Thyroid gland (tissue), 4 donors: ENCODE data around the gene KDM8. TPM values are rescaled to one million over a fixed set of nuclear protein-coding genes. Genes with fewer than 3 reads are reported as not detected.

Experiments
- DNase-seq, 2 donors: peaks; one replicate each; pipeline ENCODE4 v3.0.0-alpha.2; 2019
- H3K27ac ChIP-seq, 3 donors: fragments of 200-600 bp; sonication (generic); 1 replicate in 2 of 3; 2 replicates in 1 of 3; pipeline ENCODE4 v1.5.1; 2016 to 2019; ENCODE audit warnings: mild to moderate bottlenecking in 1 of 3, moderate library complexity in 1 of 3
- H3K27me3 ChIP-seq: fragments of 200-600 bp; sonication (generic); one replicate; pipeline ENCODE4 v1.5.1; 2019
- H3K36me3 ChIP-seq, 2 donors: fragments of 200-600 bp; sonication (generic); one replicate each; pipeline ENCODE4 v1.5.1; 2016 to 2019
- H3K4me1 ChIP-seq, 2 donors: fragments of 200-600 bp; sonication (generic); one replicate each; pipeline ENCODE4 v1.5.1; 2017 to 2019
- H3K4me3 ChIP-seq, 3 donors: fragments of 200-600 bp; sonication (generic); replicated peaks in 1 of 3; 1 replicate in 2 of 3; 2 replicates in 1 of 3; pipeline ENCODE4 v1.5.1; 2016; ENCODE audit warnings: mild to moderate bottlenecking in 1 of 3
- H3K9me3 ChIP-seq: fragments of 200-600 bp; sonication (generic); one replicate; pipeline ENCODE4 v1.5.1; 2017
- CTCF ChIP-seq, 6 experiments: fragments of 200-600 bp in 3 of 6; fragments of 450-650 bp in 3 of 6; sonication (generic) in 3 of 6; IDR thresholded peaks; one replicate each; pipeline ENCODE4 v1.5.1; 2016 to 2019; ENCODE audit warnings: antibody characterized with exemption in 6 of 6, mild to moderate bottlenecking in 2 of 6, inconsistent platforms in 1 of 6, moderate library complexity in 1 of 6
- POLR2A ChIP-seq, 2 donors: fragments of 450-650 bp; IDR thresholded peaks; one replicate each; pipeline ENCODE4 v1.6.1; 2017; ENCODE audit warnings: antibody characterized with exemption in 2 of 2, mild to moderate bottlenecking in 2 of 2, moderate library complexity in 1 of 2
- WGBS, 2 donors: methylation state at CpG; one replicate each; pipeline ENCODE4 v1.1.5; 2017; 5-methylcytosine and 5-hydroxymethylcytosine counted together
- intact Hi-C: fragments of 100-400 bp; cut with DNase I; formaldehyde crosslinking; loops from one replicate; pipeline ENCODE4 v1.15.1; 2023
- total RNA-seq, 4 donors: library from RNA; depleted of rRNA; stranded (reverse); fragments of >200 nt; gene quantifications; one replicate each; pipeline ENCODE4 v1.2.3, GENCODE V29; 2016

Gene KDM8
- total RNA-seq, 4 donors from 2014 or later: 5.6 to 14.9 (median 9.6) TPM

GRCh38 chr16:27174007-27174406 lies 29.3 kb upstream of the KDM8 start:
- intact Hi-C loops: loop anchor here (10.0 kb wide), 1 partner anchor 291 kb away; no protein-coding TSS in a partner anchor
- no peaks in the 10 kb centered on the region for H3K9me3 ChIP-seq
- no peaks in the 10 kb centered on the region for H3K36me3 ChIP-seq

GRCh38 chr16:27174798-27175197 lies 28.5 kb upstream of the KDM8 start:
- Histone ChIP-seq H3K4me1 (no peaks in the 10 kb centered on the region), H3K27ac (no peak overlapping the region), H3K27me3 (no peaks in the 10 kb centered on the region), H3K9me3 (no peaks in the 10 kb centered on the region), H3K4me3 (no peak overlapping the region), H3K36me3 (no peaks in the 10 kb centered on the region)
- no peak for DNase-seq
- intact Hi-C loops: loop anchor here (10.0 kb wide), 1 partner anchor 290 kb away; no protein-coding TSS in a partner anchor
- 46 to 63% methylated on average over 6 of the region's 6 CpGs for WGBS, 2 donors
- TF ChIP-seq CTCF (IDR thresholded peaks at IDR 0.05) (no peak), POLR2A (IDR thresholded peaks at IDR 0.05) (no peak)

More at GRCh38 chr16:27174007-27174406, 29.3 kb upstream of the KDM8 start:
- no peak for TF ChIP-seq CTCF (IDR thresholded peaks at IDR 0.05)
- no peaks in the 10 kb centered on the region for H3K4me1 ChIP-seq
- WGBS, 2 donors: 58 to 59% methylated on average over 8 of the region's 8 CpGs
- DNase-seq: no peak
- H3K4me3 ChIP-seq: no peak overlapping the region
- no peaks in the 10 kb centered on the region for H3K27me3 ChIP-seq
- H3K27ac ChIP-seq: no peak overlapping the region

- Histone ChIP-seq H3K4me1 (no peaks in the 10 kb centered on the region), H3K27ac (no peak overlapping the region), H3K36me3 (no peaks in the 10 kb centered on the region), H3K27me3 (no peaks in the 10 kb centered on the region), H3K4me3 (no peak overlapping the region), H3K9me3 (no peaks in the 10 kb centered on the region)
- DNase-seq: no peak
- WGBS, 2 donors: 79 to 82% methylated on average over 7 to 8 of the region's 8 CpGs
- intact Hi-C loops: loop anchor here (10.0 kb wide), 1 partner anchor 289 kb away; no protein-coding TSS in a partner anchor
- TF ChIP-seq POLR2A (IDR thresholded peaks at IDR 0.05) (no peak), CTCF (IDR thresholded peaks at IDR 0.05) (no peak)
Measured at GRCh38 chr16:27175888-27176287, 27.4 kb upstream of the KDM8 start.

GRCh38 chr16:27177031-27177774 lies 26.1 kb upstream of the KDM8 start:
- H3K4me1 ChIP-seq: no peaks in the 10 kb centered on the region
- intact Hi-C loops: loop anchor here (10.0 kb wide), 1 partner anchor 288 kb away; no protein-coding TSS in a partner anchor
- no peak for TF ChIP-seq POLR2A (IDR thresholded peaks at IDR 0.05)
- DNase-seq: no peak
- H3K36me3 ChIP-seq: no peaks in the 10 kb centered on the region
- 82 to 85% methylated on average over 13 of the region's 13 CpGs for WGBS, 2 donors
- H3K4me3 ChIP-seq: no peak overlapping the region
- no peak overlapping the region for H3K27ac ChIP-seq
- no peaks in the 10 kb centered on the region for H3K9me3 ChIP-seq
- no peaks in the 10 kb centered on the region for H3K27me3 ChIP-seq

GRCh38 chr16:27179500-27180072 lies 23.7 kb upstream of the KDM8 start:
- TF ChIP-seq POLR2A (IDR thresholded peaks at IDR 0.05) (no peak), CTCF (IDR thresholded peaks at IDR 0.05) (peak; percentile 50 to 69 (median 58))
- intact Hi-C loops: loop anchor here (2.0 to 10.0 kb wide), 3 partner anchors 53 to 285 kb away; no protein-coding TSS in a partner anchor
- DNase-seq: peak; percentile 53 to 62
- H3K4me3 ChIP-seq: no peak overlapping the region
- H3K4me1 ChIP-seq: no peaks in the 10 kb centered on the region
- H3K9me3 ChIP-seq: no peaks in the 10 kb centered on the region
- H3K27me3 ChIP-seq: no peaks in the 10 kb centered on the region
- no peaks in the 10 kb centered on the region for H3K36me3 ChIP-seq
- 15 to 23% methylated on average over 13 of the region's 13 CpGs for WGBS, 2 donors
- no peak overlapping the region for H3K27ac ChIP-seq
